Transverse colon (tissue), 3 donors: ENCODE results near the gene ZNF26.

Experiments used
- CTCF ChIP-seq, 5 experiments: fragments of 200-600 bp in 3 of 5; fragments of 450-650 bp in 2 of 5; sonication (generic) in 3 of 5; IDR thresholded peaks; 1 replicate in 2 of 5; 2 replicates in 3 of 5; pipeline ENCODE4 v1.5.1; 2016 to 2017; ENCODE audit warnings: antibody characterized with exemption in 5 of 5, inconsistent platforms in 3 of 5, mild to moderate bottlenecking in 2 of 5, moderate library complexity in 1 of 5
- EP300 ChIP-seq: sonication (generic); formaldehyde crosslinking; IDR thresholded peaks from one replicate; pipeline ENCODE4 v1.6.1; 2017; ENCODE audit warnings: antibody characterized with exemption, low read depth

- TF ChIP-seq EP300 (no peak), CTCF (IDR thresholded peaks at IDR 0.05) (no peak)
These were observed 37.4 kb downstream of the ZNF26 start for GRCh38 chr12:133023566-133023965.
